ENCODE measurements around the gene TAGLN2. TPM values are rescaled to one million over a fixed set of nuclear protein-coding genes. Genes with fewer than 3 reads are reported as not detected.

The TAGLN2 gene
- total RNA-seq, 2 experiments from 2014 or later: 532 to 538 TPM

DNA sequence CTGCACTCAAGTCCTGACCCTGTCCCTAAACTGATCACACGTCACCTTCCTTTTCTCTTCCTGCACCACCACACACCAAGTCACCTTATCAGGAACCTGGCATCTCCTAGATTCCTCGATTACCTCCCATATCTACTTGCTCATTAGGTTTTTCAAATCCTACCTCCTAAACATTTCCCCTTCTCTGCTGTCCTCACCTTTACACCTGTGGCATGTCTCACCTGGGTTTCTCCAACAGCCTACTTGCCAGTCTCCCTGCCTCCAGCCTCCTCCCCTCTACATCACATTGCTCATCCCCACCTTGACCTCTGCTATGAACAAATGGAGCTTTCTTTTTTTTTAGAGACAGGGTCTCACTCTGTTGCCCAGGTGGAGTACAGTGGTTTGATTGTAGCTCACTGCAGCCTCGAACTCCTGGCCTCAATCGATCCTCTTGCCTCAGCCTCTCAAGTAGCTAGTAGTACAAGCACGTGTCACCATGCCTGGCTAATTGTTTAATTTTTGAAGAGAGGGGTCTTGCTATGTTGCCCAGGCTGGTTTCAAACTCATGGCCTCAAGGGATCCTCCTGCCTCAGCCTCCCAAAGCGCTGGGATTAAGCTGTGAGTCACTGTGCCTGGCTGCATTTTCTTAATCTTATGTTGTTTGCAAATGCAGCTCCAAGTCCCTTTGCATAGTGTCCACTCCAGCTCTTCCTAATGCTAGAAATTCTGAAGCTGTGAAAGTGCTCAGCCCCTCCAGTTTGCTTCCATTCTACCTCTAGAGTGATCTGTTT, 13.8 kb upstream of the TAGLN2 start:
- ChIA-PET CTCF (interaction anchor here (0.6 to 12.3 kb wide), 2 partner anchors 30 to 67 kb away, joined by 3 to 147 read pairs; no protein-coding TSS in a partner anchor), POLR2A (interaction anchor here (0.6 kb wide), 1 partner anchor 67 kb away, joined by 6 read pairs; no protein-coding TSS in a partner anchor)

DNA sequence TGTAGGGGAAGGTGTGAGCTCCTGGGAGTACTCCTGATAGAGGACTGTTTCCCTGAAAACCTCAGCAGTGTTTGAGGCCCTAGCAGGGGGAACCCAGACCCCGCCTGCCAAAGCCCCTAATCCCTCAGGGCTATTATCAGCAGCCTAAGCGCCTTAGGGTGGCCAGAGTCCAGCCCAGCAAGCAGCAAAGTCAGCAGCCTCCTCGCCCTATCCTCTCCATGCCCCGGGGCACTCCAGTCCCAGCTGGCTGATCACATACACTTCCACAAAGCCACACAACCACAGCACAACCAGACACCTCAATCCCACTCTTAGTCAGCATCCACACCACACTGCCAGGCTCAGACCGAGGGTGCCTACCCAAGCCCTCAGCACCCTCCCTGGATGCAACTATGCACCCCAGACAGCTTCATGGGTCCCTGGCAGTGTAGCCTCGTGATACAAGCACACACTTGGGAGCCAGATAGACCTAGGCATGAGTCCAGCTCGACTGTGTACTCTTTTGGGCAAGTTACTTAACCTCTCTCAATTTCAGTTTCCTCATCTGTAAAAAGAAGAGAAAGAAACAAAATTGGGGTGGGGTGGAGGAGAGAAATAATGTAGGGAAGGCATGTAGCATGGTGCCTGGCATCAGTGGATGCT, 13.0 kb upstream of the TAGLN2 start:
- CTCF ChIA-PET: interaction anchor here (0.6 to 12.3 kb wide), 2 partner anchors 30 to 67 kb away, joined by 3 to 147 read pairs; no protein-coding TSS in a partner anchor
- POLR2A ChIA-PET: interaction anchor here (0.6 kb wide), 1 partner anchor 68 kb away, joined by 6 read pairs; no protein-coding TSS in a partner anchor

DNA sequence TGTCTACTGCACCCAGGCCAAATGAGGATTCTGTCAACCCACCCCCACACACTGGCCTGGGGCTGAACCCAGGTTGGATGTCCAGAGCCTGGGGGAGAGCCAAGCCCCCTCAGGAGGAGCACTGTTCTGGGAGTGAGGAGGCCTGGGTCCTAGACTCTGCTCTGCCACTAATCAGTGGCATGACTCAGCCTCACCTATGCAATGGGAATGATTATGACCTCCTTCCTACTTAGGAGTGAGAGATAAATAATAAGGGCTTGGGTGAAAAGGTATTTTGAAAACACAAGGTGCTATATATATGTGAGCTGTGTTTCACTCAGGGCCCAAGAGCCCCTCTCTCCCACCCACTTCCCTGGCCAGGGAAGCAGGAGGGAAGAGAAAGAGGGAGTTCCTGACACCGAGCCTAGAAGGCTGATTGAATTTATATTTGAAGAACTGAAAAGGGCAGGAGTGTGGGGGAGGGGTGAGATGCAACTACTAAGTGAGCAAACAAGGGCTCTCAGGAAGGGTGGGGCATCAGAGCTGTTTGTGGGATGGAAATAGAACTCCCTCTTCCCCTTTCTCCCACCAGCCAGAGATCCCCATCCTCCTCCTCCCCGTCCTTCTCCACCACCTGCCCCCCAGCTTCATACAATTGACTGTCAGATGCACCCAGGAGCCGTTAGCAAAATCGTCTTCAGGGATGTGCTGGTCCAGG, 11.9 kb upstream of the TAGLN2 start:
- ChIA-PET CTCF (interaction anchor here (0.9 to 12.3 kb wide), 3 partner anchors 68 to 79 kb away, joined by 3 to 147 read pairs (median 3); no protein-coding TSS in a partner anchor), POLR2A (no interaction called here)

DNA sequence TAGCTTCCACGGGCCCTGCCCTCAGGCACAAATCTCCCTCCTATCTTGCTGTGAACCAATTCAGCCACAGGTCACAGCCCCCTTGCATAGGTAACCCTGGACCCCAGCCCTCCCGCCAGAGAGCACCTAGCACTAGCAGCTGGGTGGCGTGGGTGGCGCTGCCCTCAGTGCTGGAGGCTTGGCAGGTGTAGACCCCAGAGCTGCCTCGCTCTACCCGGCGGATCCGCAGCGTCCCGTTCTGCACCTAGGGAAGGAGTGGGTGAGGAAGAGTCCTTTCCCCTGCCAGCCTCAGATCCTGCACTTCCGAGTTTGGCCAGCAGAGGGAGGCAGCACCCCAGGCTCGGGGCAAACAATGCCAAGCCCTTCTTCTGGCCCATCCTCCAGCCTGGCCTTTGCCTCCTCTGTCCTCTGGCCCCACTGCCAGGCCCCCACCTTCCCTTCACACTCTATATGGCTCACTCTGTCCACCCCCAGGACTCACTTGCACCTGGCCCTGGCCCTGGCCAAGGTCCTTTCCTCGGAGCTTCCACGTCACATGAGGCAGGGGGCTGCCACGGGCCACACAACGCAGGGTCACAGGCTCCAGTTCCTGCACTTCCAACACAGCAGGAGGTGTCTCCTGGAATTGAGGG, 11.1 kb upstream of the TAGLN2 start:
- ChIA-PET CTCF (interaction anchor here (0.8 to 12.3 kb wide), 7 partner anchors 11 to 85 kb away, joined by 3 to 147 read pairs (median 3); partner anchors contain the start of gene TAGLN2), POLR2A (no interaction called here)

DNA sequence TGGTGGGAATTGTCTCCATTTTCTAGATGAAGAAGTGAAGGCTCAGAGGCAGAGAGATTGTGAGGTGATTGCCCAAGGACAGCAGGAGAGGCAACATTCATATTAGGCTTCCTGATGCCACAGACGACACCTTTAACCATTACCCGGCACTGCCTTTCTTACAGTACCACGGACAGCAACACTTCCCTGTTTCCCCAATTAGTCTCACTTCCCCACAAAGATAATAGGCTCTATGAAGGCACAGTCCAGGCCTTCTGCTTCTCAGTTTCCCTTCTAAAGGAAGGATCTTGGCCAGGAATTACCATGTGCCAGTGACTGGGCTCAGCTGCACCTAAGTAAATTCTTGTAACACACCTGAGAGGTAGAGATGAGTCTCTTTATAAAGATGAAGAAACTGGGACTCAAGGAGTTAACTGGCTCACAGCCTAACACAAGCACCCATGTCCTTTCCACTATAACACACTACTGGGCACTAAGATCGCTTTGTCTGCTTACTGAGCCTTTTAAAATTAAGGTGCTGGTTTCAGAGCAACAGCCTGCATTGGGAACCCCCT, 10.5 kb upstream of the TAGLN2 start:
- ChIA-PET CTCF (interaction anchor here (0.8 to 12.3 kb wide), 6 partner anchors 11 to 86 kb away, joined by 3 to 147 read pairs (median 3); partner anchors contain the start of gene TAGLN2), POLR2A (no interaction called here)

DNA sequence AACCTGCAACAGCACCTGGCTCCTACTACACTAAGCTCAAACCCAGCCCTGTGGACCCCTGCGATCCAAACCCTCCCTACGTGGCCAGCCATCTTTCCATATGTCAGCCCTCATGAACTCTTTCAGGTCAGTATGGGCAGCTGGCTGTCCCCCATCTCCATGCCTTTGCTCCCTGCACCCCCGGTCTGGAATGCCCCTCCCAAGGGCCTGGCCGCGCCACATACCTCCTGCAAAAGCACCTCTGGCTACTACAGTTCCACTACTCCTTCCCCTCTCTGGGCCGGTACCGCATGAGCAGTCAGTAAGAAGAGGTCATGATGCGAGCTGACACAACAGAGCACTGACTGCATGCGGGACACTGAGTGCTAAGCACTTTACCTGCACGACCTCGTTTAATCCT, 10.0 kb upstream of the TAGLN2 start:
- CTCF ChIA-PET: interaction anchor here (1.4 to 12.3 kb wide), 3 partner anchors 10 to 86 kb away, joined by 3 to 147 read pairs (median 7); partner anchors contain the start of gene TAGLN2
- POLR2A ChIA-PET: no interaction called here

DNA sequence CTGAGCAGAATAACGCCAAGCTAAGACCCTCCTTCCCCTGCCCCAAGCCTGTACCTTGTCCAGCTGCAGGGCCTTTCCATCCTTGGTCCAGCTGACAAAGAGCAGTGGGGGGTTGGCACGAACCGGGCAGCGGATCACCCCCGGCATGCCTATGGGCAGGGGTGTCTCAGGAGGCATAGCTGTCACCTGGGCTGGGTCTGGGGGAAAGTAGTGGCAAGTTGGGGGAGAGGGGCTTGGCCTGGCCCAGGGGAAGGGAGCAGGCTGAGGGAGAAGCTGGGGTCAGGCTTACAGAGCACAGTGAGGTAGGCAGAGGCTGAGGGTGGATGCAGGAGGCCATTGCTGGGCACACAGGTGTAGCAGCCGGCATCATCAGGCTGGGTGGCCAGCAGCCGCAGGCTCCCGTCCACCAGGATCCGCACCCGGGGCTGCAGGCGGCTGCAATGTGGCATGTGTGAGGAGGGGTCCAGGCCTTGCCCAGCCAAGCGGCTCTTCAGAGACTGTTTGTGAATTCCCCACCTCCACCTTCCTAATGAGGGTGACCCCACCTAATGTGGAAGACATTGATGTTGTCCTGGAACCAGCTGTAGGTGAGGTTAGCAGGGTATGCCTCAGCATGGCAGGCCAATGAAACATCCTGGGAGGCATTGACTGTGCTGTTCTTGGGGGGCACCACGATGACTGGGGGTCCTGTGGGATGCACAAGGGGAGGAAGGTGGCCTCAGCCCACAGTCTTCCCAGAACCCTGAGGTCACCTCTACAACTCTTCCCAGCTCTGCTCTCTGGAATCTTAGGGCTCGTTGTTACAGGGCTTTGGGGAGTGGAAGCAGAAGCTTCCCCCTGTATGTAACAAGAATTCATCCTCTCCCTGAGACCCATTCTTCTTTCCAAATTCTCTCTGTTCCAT, 9.1 kb upstream of the TAGLN2 start:
- ChIA-PET POLR2A (interaction anchor here (1.7 kb wide), 1 partner anchor 9 kb away, joined by 4 read pairs; the partner anchor contains the start of gene TAGLN2), CTCF (interaction anchor here (0.8 to 12.3 kb wide), 4 partner anchors 9 to 152 kb away, joined by 3 to 147 read pairs (median 6); partner anchors contain the start of gene TAGLN2)

DNA sequence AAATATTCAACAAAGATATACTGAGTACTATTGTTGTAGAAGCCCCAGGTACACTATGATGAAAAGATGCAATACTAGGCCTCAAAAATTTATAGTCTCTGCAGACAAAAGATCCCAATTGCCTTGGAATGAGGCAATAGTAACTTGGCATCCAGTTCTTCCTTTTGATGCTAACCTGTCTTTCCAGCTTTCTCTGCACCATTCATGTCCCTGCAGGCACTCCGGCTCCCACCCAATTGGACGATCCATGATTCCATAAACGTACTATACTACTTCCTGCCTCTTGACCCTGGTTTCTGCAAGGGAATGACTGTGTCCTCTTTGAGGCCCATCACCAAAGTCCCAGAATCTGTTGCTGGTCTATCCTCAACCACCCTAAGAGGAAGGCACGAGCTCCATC, 8.0 kb upstream of the TAGLN2 start:
- CTCF ChIA-PET: interaction anchor here (0.8 to 12.3 kb wide), 3 partner anchors 25 to 142 kb away, joined by 3 to 147 read pairs (median 3); no protein-coding TSS in a partner anchor
- POLR2A ChIA-PET: interaction anchor here (1.7 kb wide), 1 partner anchor 8 kb away, joined by 4 read pairs; the partner anchor contains the start of gene TAGLN2

DNA sequence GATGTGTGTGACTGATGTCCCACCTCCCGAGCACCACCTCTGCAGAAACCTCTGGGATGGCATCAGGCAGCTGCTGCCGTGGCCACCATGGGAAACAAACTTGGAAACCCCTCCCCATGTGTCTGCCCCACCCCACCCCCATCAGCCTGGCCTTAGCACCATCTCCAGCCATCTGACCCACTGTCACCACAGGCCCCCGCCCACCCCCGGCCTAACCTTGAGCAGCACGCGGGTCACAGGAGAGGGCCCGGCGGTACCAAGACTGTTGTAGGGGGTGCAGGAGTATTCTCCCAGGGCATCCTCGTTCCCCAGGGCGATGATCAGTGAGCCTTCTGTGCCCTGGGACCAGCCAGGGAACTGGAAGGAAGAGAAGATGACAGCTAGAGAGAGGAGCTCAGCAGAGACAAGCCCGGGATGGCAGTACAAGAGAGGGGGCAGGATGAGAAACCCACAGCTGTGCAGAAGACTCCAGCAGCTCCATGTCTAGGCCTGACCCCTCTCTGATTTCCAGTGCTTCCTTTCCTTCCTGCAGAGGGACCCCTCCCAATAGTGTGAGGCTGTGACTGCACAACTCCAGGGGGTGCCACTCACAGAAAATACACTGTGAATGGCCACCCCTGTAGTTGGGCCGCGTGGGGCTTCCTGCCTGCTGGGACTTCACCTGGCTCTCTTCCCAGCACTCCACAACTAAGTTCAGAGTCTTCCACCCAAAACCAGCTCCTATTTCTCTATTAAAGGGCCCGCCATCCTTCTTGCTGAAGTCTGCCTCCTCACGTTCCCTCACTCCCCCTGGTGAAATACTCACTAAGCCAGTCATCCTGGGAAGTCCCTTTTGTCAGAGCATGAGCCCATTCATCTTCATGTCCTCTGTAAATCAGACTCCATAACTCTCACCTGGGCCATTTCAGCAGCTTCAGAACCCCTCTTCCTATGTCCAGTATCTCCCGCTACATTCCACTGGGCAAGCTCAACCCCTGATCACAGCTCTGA, 7.3 kb upstream of the TAGLN2 start:
- ChIA-PET CTCF (interaction anchor here (1.0 to 12.3 kb wide), 3 partner anchors 57 to 143 kb away, joined by 3 to 147 read pairs (median 3); no protein-coding TSS in a partner anchor), POLR2A (interaction anchor here (1.7 kb wide), 1 partner anchor 7 kb away, joined by 4 read pairs; the partner anchor contains the start of gene TAGLN2)

DNA sequence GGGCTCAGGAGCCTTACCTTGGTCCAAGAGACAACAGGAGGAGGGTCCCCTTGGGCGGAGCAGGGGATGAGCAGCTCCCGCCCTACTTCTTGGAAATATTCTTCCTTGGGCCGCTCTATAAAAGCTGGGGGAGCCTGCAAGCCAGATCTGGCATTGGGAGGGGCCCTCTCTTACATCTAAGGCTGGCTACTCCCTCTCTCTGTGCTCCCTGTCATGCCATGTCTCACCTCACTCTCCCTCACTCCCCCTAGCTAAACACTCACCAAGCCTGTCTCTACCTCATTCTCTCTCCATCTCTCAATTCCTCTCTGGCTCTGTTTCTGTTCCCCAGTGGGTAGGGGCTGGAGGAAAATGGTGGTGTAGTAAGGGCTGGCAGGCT, 6.5 kb upstream of the TAGLN2 start:
- POLR2A ChIA-PET: no interaction called here
- CTCF ChIA-PET: interaction anchor here (12.3 kb wide), 1 partner anchor 74 kb away, joined by 147 read pairs; no protein-coding TSS in a partner anchor

DNA sequence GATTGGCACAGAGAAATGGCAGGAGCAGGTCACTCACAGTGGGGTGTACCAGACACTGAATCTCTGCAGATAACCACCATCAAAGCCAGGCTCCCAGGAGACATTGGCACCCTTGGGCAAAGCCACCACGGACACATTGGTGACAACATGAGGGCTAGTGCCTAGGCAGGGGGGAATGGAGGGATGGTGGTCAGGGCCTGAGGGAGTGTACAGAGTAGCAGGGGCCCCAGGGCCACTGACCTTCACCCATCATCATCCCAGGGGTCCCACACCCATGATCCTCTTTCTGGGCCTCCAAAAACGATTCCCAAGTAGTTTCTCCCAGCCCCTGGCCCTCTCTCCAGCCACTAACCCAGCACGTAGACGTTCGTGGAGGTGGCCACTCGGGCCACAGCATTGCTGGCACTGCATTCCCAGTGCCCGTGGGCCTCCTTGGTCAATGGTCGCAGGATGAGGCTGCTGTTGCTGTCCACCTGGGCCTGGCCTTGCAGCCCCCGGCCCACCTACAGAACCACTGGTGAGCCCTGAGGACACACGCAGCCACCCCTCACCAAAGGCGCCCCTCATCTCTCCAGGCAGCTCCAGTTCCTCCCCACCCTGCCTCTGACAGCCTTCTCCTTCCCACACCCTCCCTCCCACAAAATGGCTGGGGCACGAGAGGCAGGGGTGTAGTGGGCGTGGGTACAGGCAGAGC, 5.9 kb upstream of the TAGLN2 start:
- ChIA-PET POLR2A (no interaction called here), CTCF (interaction anchor here (12.3 kb wide), 1 partner anchor 74 kb away, joined by 147 read pairs; no protein-coding TSS in a partner anchor)

DNA sequence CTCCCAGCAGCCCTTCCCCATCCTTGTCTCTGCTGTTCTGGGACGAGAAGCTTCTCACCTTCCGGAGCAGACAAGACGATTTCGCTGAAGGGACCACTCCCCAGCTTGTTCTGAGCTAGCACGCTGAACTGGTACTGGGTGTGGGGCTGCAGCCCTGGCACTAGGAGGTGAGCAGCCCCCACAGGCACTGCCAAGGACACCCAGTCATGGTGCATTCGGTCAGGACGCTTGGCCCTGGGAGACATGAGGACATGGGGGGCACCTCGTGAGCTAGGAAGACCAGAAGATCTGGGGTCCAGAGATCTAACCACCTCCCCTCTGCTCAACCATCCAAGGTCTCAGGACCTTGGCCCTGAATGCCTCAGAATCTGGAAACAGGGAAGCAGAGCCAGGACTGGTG, 5.3 kb upstream of the TAGLN2 start:
- CTCF ChIA-PET: interaction anchor here (12.3 kb wide), 1 partner anchor 75 kb away, joined by 147 read pairs; no protein-coding TSS in a partner anchor
- POLR2A ChIA-PET: no interaction called here

DNA sequence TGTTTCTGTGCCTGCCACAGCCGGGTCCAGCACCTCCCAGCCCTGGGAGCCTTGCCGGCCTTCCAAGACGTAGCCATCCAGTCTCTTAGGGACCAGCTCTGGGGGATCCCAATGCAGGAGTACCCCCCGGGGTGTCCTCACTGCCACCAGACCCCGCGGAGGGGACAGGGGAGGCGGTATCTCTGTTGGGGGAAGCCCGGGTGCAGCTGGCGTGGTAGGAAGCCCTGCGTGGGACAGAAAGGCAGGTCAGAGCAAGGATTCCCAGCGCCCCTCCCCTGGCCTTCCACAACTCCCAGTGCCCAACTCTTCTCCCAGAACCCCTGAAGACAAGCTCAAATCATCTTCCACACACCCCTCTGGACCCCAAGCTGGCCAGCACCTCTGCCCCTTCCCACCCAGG, 4.9 kb upstream of the TAGLN2 start:
- ChIA-PET POLR2A (no interaction called here), CTCF (interaction anchor here (0.9 to 12.3 kb wide), 2 partner anchors 75 to 155 kb away, joined by 3 to 147 read pairs; no protein-coding TSS in a partner anchor)

DNA sequence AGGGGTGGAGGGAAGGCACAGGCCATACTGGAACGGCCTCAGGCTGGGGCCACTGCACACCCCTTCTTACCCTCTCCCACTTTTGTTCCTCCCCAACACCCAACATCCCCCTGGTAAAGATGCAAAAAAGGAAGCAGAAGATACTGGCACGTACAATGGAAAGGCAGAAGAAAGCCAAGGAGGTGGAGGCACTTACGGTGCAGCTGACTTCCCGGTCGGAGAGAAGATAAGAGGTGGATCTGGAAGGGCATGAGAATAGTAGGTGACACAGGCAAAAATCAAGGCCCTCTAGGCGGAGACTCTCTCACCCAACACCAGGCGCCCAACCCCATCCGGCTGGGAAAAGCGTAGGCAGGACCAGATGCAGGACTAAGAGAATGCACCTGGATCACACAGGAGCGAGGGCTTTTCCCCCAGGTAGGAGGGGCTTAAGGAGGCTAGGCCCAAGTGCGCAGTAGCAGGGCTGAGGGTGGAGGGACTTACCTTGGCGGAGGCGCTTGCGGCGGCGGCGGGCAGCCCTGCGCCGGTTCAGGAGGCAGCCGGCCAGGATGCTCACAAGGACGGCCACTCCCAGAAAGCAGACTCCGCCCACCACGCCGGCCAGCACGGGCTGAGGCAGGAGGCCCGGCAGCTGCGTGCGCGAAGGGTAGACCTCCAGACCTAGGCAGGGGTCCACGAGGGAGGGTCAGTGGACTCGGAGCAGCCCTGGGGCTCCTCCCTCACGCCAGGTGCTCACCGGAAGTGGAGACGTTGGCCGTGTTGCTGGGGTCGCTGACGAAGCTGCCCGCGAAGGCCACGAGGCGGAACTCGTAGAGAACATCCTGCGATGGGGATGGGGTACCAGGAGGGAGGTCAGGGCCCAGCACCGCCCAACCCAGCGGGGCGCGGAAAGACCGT, 4.1 kb upstream of the TAGLN2 start:
- POLR2A ChIA-PET: no interaction called here

More for the DNA sequence above, 4.1 kb upstream of the TAGLN2 start:
- CTCF ChIA-PET: interaction anchor here (0.9 to 12.3 kb wide), 3 partner anchors 73 to 156 kb away, joined by 3 to 147 read pairs (median 3); no protein-coding TSS in a partner anchor

Measured in activated CD8-positive, alpha-beta memory T cell treated with anti-CD3 and anti-CD28 coated beads for 36 hours (primary cell).